ENCODE data around the gene ITCH.

Gene ITCH

GRCh38 chr20:34541264-34541901 is 178.3 kb downstream of the ITCH start:
- Histone ChIP-seq H3K9me3 (ENCODE audit: control insufficient read depth, low read length) (no peaks in the 10 kb centered on the region), H3K27ac (ENCODE audit: insufficient read depth, low read length, poor library complexity, severe bottlenecking) (peak overlapping the region; percentile 69), H3K36me3 (ENCODE audit: control insufficient read depth, insufficient read depth, low read length) (peaks cover 18% of the 10 kb centered on the region), H3K4me3 (ENCODE audit: insufficient read depth, low read depth, low read length, poor library complexity, severe bottlenecking) (no peak overlapping the region), H3K27me3 (replicated peaks; ENCODE audit: control insufficient read depth, insufficient read depth, low read length, poor library complexity, severe bottlenecking) (no peaks in the 10 kb centered on the region), H3K4me1 (ENCODE audit: control insufficient read depth, insufficient read depth, low read length, poor library complexity, severe bottlenecking) (peaks cover 22% of the 10 kb centered on the region)
- DNase-seq = peak in 2 of 3 donors; percentile 34 to 37

- no peak for DNase-seq
- H3K27ac ChIP-seq (ENCODE audit: insufficient read depth, low read length, poor library complexity, severe bottlenecking) = peak overlapping the region; percentile 69
- H3K27me3 ChIP-seq (replicated peaks; ENCODE audit: control insufficient read depth, insufficient read depth, low read length, poor library complexity, severe bottlenecking) = no peaks in the 10 kb centered on the region
- no peaks in the 10 kb centered on the region for H3K9me3 ChIP-seq (ENCODE audit: control insufficient read depth, low read length)
- H3K4me3 ChIP-seq (ENCODE audit: insufficient read depth, low read depth, low read length, poor library complexity, severe bottlenecking) = no peak overlapping the region
- H3K36me3 ChIP-seq (ENCODE audit: control insufficient read depth, insufficient read depth, low read length) = peaks cover 18% of the 10 kb centered on the region
- peaks cover 22% of the 10 kb centered on the region for H3K4me1 ChIP-seq (ENCODE audit: control insufficient read depth, insufficient read depth, low read length, poor library complexity, severe bottlenecking)
These were observed 178.8 kb downstream of the ITCH start for GRCh38 chr20:34541917-34542316.

- no peak overlapping the region for H3K4me3 ChIP-seq (ENCODE audit: insufficient read depth, low read depth, low read length, poor library complexity, severe bottlenecking)
- H3K27ac ChIP-seq (ENCODE audit: insufficient read depth, low read length, poor library complexity, severe bottlenecking) = peak overlapping the region; percentile 69
- H3K4me1 ChIP-seq (ENCODE audit: control insufficient read depth, insufficient read depth, low read length, poor library complexity, severe bottlenecking) = peaks cover 22% of the 10 kb centered on the region
- H3K9me3 ChIP-seq (ENCODE audit: control insufficient read depth, low read length) = no peaks in the 10 kb centered on the region
- H3K36me3 ChIP-seq (ENCODE audit: control insufficient read depth, insufficient read depth, low read length) = peaks cover 13% of the 10 kb centered on the region
- DNase-seq = no peak
- no peaks in the 10 kb centered on the region for H3K27me3 ChIP-seq (replicated peaks; ENCODE audit: control insufficient read depth, insufficient read depth, low read length, poor library complexity, severe bottlenecking)
These were observed 179.4 kb downstream of the ITCH start for GRCh38 chr20:34542439-34542838.

- Histone ChIP-seq H3K36me3 (ENCODE audit: control insufficient read depth, insufficient read depth, low read length) (peaks cover 8% of the 10 kb centered on the region), H3K9me3 (ENCODE audit: control insufficient read depth, low read length) (no peaks in the 10 kb centered on the region), H3K4me1 (ENCODE audit: control insufficient read depth, insufficient read depth, low read length, poor library complexity, severe bottlenecking) (peaks cover 22% of the 10 kb centered on the region), H3K27ac (ENCODE audit: insufficient read depth, low read length, poor library complexity, severe bottlenecking) (no peak overlapping the region), H3K27me3 (replicated peaks; ENCODE audit: control insufficient read depth, insufficient read depth, low read length, poor library complexity, severe bottlenecking) (no peaks in the 10 kb centered on the region), H3K4me3 (ENCODE audit: insufficient read depth, low read depth, low read length, poor library complexity, severe bottlenecking) (no peak overlapping the region)
- no peak for DNase-seq
These were observed 180.5 kb downstream of the ITCH start for GRCh38 chr20:34543463-34544056.

GRCh38 chr20:34544109-34544796 is 181.2 kb downstream of the ITCH start:
- Histone ChIP-seq H3K27me3 (replicated peaks; ENCODE audit: control insufficient read depth, insufficient read depth, low read length, poor library complexity, severe bottlenecking) (no peaks in the 10 kb centered on the region), H3K4me3 (ENCODE audit: insufficient read depth, low read depth, low read length, poor library complexity, severe bottlenecking) (no peak overlapping the region), H3K4me1 (ENCODE audit: control insufficient read depth, insufficient read depth, low read length, poor library complexity, severe bottlenecking) (peaks cover 22% of the 10 kb centered on the region), H3K9me3 (ENCODE audit: control insufficient read depth, low read length) (no peaks in the 10 kb centered on the region), H3K27ac (ENCODE audit: insufficient read depth, low read length, poor library complexity, severe bottlenecking) (no peak overlapping the region), H3K36me3 (ENCODE audit: control insufficient read depth, insufficient read depth, low read length) (peaks cover 8% of the 10 kb centered on the region)
- DNase-seq = no peak

- no peak overlapping the region for H3K27ac ChIP-seq (ENCODE audit: insufficient read depth, low read length, poor library complexity, severe bottlenecking)
- no peaks in the 10 kb centered on the region for H3K9me3 ChIP-seq (ENCODE audit: control insufficient read depth, low read length)
- H3K27me3 ChIP-seq (replicated peaks; ENCODE audit: control insufficient read depth, insufficient read depth, low read length, poor library complexity, severe bottlenecking) = no peaks in the 10 kb centered on the region
- H3K4me1 ChIP-seq (ENCODE audit: control insufficient read depth, insufficient read depth, low read length, poor library complexity, severe bottlenecking) = peaks cover 11% of the 10 kb centered on the region
- H3K4me3 ChIP-seq (ENCODE audit: insufficient read depth, low read depth, low read length, poor library complexity, severe bottlenecking) = no peak overlapping the region
- H3K36me3 ChIP-seq (ENCODE audit: control insufficient read depth, insufficient read depth, low read length) = no peaks in the 10 kb centered on the region
- no peak for DNase-seq
These were observed 183.7 kb downstream of the ITCH start for GRCh38 chr20:34546751-34547181.

- peaks cover 7% of the 10 kb centered on the region for H3K4me1 ChIP-seq (ENCODE audit: control insufficient read depth, insufficient read depth, low read length, poor library complexity, severe bottlenecking)
- no peak overlapping the region for H3K27ac ChIP-seq (ENCODE audit: insufficient read depth, low read length, poor library complexity, severe bottlenecking)
These were observed 185.0 kb downstream of the ITCH start for GRCh38 chr20:34547844-34548613.

GRCh38 chr20:34549291-34549928 is 186.3 kb downstream of the ITCH start:
- peaks cover 3% of the 10 kb centered on the region for H3K4me1 ChIP-seq (ENCODE audit: control insufficient read depth, insufficient read depth, low read length, poor library complexity, severe bottlenecking)
- no peak overlapping the region for H3K4me3 ChIP-seq (ENCODE audit: insufficient read depth, low read depth, low read length, poor library complexity, severe bottlenecking)
- no peak overlapping the region for H3K27ac ChIP-seq (ENCODE audit: insufficient read depth, low read length, poor library complexity, severe bottlenecking)
- H3K27me3 ChIP-seq (replicated peaks; ENCODE audit: control insufficient read depth, insufficient read depth, low read length, poor library complexity, severe bottlenecking) = no peaks in the 10 kb centered on the region
- no peaks in the 10 kb centered on the region for H3K9me3 ChIP-seq (ENCODE audit: control insufficient read depth, low read length)
- no peak for DNase-seq
- no peaks in the 10 kb centered on the region for H3K36me3 ChIP-seq (ENCODE audit: control insufficient read depth, insufficient read depth, low read length)

More at GRCh38 chr20:34547844-34548613, 185.0 kb downstream of the ITCH start:
- DNase-seq = no peak
- Histone ChIP-seq H3K9me3 (ENCODE audit: control insufficient read depth, low read length) (no peaks in the 10 kb centered on the region), H3K27me3 (replicated peaks; ENCODE audit: control insufficient read depth, insufficient read depth, low read length, poor library complexity, severe bottlenecking) (no peaks in the 10 kb centered on the region), H3K36me3 (ENCODE audit: control insufficient read depth, insufficient read depth, low read length) (no peaks in the 10 kb centered on the region), H3K4me3 (ENCODE audit: insufficient read depth, low read depth, low read length, poor library complexity, severe bottlenecking) (no peak overlapping the region)

GRCh38 chr20:34549929-34550305 is 186.8 kb downstream of the ITCH start:
- Histone ChIP-seq H3K36me3 (ENCODE audit: control insufficient read depth, insufficient read depth, low read length) (no peaks in the 10 kb centered on the region), H3K4me1 (ENCODE audit: control insufficient read depth, insufficient read depth, low read length, poor library complexity, severe bottlenecking) (no peaks in the 10 kb centered on the region), H3K27ac (ENCODE audit: insufficient read depth, low read length, poor library complexity, severe bottlenecking) (no peak overlapping the region), H3K27me3 (replicated peaks; ENCODE audit: control insufficient read depth, insufficient read depth, low read length, poor library complexity, severe bottlenecking) (no peaks in the 10 kb centered on the region), H3K9me3 (ENCODE audit: control insufficient read depth, low read length) (no peaks in the 10 kb centered on the region), H3K4me3 (ENCODE audit: insufficient read depth, low read depth, low read length, poor library complexity, severe bottlenecking) (no peak overlapping the region)
- no peak for DNase-seq

All from effector memory CD4-positive, alpha-beta T cell (primary cell).